Ammon's horn (tissue), 1 donor: ENCODE results near the gene SLC39A11.
"Not testable (repeated sequence)": the region's sequence is repeated elsewhere in the genome, so short reads cannot be mapped to it uniquely, and the experiment has no call there.

Source experiments
- DNase-seq: peaks from one replicate; pipeline ENCODE4 v3.0.0-alpha.2; 2016; ENCODE audit warnings: low spot score

Gene SLC39A11

GRCh38 chr17:72654706-72655105, 437.8 kb downstream of the SLC39A11 start:
- DNase-seq, result peak; percentile 45

GRCh38 chr17:72651988-72652387, 440.5 kb downstream of the SLC39A11 start:
- no peak for DNase-seq

GRCh38 chr17:72648702-72649101, 443.8 kb downstream of the SLC39A11 start:
- no peak for DNase-seq

- no peak for DNase-seq
These were observed 446.3 kb downstream of the SLC39A11 start for GRCh38 chr17:72646176-72646575.

GRCh38 chr17:72644492-72644891, 448.0 kb downstream of the SLC39A11 start:
- DNase-seq, result no peak

- DNase-seq, result no peak
These were observed 448.8 kb downstream of the SLC39A11 start for GRCh38 chr17:72643575-72644216.

GRCh38 chr17:72642720-72643119, 449.8 kb downstream of the SLC39A11 start:
- DNase-seq, result no peak

- no peak for DNase-seq
These were observed 451.9 kb downstream of the SLC39A11 start for GRCh38 chr17:72640415-72641165.

- no peak for DNase-seq
These were observed 452.8 kb downstream of the SLC39A11 start for GRCh38 chr17:72639711-72640110.

GRCh38 chr17:72638932-72639331, 453.6 kb downstream of the SLC39A11 start:
- not testable (repeated sequence) for DNase-seq

GRCh38 chr17:72635034-72635635, 457.4 kb downstream of the SLC39A11 start:
- DNase-seq, result no peak

- no peak for DNase-seq
These were observed 457.9 kb downstream of the SLC39A11 start for GRCh38 chr17:72634621-72635020.

GRCh38 chr17:72631949-72632684, 460.4 kb downstream of the SLC39A11 start:
- no peak for DNase-seq

- DNase-seq, result no peak
These were observed 460.9 kb downstream of the SLC39A11 start for GRCh38 chr17:72631568-72631948.

GRCh38 chr17:72624652-72625051, 467.8 kb downstream of the SLC39A11 start:
- DNase-seq, result no peak

- DNase-seq, result no peak
These were observed 468.3 kb downstream of the SLC39A11 start for GRCh38 chr17:72624226-72624625.

- no peak for DNase-seq
These were observed 469.6 kb downstream of the SLC39A11 start for GRCh38 chr17:72622661-72623433.

GRCh38 chr17:72619976-72620650, 472.4 kb downstream of the SLC39A11 start:
- no peak for DNase-seq

- no peak for DNase-seq
These were observed 474.4 kb downstream of the SLC39A11 start for GRCh38 chr17:72618001-72618509.

- no peak for DNase-seq
These were observed 474.9 kb downstream of the SLC39A11 start for GRCh38 chr17:72617557-72617956.

GRCh38 chr17:72616447-72616846, 476.0 kb downstream of the SLC39A11 start:
- DNase-seq, result no peak
